ENCODE data around the gene ALDOA.

The ALDOA gene

DNA sequence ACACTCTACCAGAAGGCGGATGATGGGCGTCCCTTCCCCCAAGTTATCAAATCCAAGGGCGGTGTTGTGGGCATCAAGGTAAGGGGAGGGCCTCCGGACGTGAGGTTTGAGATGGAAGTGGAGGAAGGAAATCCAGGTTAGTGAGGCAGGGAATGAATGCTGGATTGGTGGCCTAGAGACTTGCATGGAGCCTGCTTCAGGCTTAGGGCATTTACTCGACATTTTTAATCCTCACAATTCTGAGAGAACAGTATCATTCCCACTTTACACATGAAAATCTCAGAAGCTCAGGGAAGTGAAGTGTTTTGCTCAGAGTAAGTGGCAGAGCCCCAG lies 2.0 kb downstream of the ALDOA start:
- DNase-seq = no peak

- DNase-seq = no peak
Observed at GRCh38 chr16:30068333-30068732, 2.8 kb downstream of the ALDOA start.

- DNase-seq = no peak
Observed at GRCh38 chr16:30068750-30069610, 3.4 kb downstream of the ALDOA start.

DNA sequence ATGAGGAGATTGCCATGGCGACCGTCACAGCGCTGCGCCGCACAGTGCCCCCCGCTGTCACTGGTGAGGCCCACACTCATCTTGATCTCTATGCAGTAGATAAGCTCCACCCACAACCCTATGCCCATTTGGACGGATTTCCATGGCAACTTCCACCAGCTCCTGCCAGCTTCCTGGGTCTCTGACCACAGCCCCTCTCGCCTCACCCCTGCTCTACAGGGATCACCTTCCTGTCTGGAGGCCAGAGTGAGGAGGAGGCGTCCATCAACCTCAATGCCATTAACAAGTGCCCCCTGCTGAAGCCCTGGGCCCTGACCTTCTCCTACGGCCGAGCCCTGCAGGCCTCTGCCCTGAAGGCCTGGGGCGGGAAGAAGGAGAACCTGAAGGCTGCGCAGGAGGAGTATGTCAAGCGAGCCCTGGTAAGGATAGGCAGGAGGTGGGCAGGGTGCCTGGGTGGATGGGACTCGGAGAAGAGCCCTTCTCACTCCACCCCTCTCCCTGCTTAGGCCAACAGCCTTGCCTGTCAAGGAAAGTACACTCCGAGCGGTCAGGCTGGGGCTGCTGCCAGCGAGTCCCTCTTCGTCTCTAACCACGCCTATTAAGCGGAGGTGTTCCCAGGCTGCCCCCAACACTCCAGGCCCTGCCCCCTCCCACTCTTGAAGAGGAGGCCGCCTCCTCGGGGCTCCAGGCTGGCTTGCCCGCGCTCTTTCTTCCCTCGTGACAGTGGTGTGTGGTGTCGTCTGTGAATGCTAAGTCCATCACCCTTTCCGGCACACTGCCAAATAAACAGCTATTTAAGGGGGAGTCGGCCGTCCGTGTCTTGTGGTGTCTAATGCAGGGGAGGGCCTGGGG lies 4.3 kb downstream of the ALDOA start:
- no peak for DNase-seq

DNA sequence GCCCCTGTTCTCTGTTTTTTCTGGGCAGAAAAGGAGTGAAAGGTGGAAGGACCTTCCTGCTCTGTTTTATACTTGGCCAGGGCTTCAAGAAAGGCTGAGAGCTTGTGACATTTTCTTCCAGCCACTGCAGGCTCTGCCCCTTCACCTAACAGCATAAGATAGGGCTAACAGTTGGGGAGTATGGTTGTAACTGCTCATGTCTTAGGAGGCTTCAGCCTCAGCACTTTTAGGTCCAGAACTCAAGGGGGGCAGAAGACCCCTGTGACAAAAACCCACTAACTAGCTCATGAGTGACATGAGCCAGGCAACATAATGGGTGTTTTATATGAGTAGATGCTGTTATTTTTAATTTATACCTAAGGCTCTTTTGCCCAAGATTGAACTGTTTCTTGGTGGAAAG lies 4.9 kb downstream of the ALDOA start:
- no peak for DNase-seq

GRCh38 chr16:30075503-30076275 lies 10.1 kb downstream of the ALDOA start, which contains the start of gene PPP4C:
TSS of gene PPP4C (plus strand) at chr16:30075994. CDS start at chr16:30076378, 384 bp downstream.
- DNase-seq = peak; percentile 86

- no peak for DNase-seq
Observed at GRCh38 chr16:30076276-30076791, 10.8 kb downstream of the ALDOA start.

DNA sequence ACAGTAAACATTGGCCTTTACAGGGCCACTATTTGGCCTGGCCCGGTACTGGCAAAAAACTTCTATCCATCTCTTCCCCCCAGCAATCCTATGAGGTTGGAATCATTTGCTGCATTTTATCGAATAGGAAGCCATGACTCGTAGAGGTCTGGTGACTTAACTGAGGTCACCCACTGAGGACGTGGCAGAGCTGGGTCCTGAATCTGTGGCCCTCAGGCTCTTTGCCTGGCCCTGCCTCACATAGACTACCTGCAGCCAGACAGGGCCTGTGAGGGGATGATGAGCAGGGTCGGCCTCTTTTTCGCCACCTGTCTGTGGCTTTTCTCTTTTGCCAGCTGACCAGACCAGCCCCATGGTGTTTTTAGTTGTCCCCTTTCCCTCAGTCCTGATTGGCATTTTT lies 12.1 kb downstream of the ALDOA start:
- no peak for DNase-seq

DNA sequence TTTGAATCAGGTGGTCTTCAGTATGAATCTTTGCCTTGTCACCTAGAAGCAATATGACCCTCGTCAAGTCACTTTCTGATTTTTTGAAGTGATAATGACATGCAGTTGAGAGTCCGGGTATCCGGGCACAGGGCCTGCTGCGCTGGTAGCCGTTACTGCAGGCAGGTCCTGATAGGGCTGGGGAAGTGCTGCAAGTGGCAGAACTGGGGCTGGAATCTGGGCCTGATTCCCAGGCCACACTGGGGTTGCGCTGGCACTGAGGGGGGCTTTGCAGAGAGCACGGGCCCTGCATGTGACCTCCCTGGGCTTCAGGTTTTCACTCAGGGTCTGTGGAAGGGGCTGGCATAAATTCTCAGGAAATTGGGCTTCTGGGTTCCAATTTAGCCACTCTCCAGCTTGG lies 13.2 kb downstream of the ALDOA start:
- no peak for DNase-seq

GRCh38 chr16:30079480-30079879 lies 13.9 kb downstream of the ALDOA start:
- DNase-seq = no peak

DNA sequence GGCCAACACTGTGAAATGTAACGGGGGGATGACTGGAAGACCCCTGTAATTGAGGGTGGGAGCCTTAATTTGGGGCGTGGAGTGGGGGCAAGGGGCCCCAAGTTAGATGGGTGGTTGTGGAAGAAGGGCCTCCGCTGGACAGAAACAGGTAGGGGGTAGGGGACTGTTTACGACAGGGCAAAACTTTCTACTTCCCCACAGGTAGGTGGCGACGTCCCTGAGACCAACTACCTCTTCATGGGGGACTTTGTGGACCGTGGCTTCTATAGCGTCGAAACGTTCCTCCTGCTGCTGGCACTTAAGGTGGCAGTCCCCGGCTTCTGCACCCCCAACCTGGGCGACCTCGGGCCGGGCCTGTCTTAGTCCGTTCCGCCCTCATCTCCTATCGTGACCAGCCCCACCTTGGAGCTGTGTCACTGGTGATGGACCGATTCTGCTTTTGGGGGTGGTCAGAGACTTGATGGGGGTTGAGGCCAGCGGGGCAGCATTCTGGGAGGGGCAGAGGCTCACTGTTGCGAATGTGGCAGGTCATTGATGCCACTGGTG lies 17.1 kb downstream of the ALDOA start:
- no peak for DNase-seq

DNA sequence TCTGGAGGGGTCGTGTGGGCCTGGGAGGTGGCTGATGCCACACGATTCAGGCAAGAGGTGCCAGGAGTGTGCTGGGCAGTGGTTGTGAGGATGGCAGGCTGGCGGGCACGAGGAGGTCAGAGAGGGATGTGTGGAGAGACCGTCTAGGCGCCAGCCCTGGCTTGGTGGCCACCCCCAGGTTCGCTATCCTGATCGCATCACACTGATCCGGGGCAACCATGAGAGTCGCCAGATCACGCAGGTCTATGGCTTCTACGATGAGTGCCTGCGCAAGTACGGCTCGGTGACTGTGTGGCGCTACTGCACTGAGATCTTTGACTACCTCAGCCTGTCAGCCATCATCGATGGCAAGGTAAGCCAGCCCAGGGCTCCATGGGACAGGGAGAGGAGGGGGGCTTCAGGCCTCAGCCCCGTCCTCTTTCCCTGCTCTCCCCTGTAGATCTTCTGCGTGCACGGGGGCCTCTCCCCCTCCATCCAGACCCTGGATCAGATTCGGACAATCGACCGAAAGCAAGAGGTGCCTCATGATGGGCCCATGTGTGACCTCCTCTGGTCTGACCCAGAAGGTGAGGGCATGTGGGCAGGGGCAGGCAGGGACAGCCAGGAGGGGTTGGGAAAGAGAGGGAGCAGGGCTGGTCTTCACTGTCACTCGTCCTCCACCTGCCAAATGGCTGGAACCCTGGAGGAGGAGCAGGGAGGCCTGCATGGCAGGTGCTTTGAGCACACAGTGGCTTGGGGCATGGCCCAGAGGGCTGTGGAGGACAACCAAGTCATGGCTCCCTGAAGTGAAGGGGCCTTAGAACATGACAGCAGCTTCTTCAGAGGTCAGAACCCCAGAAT lies 17.9 kb downstream of the ALDOA start:
- no peak for DNase-seq

GRCh38 chr16:30084096-30084815 lies 18.7 kb downstream of the ALDOA start:
- DNase-seq = no peak

GRCh38 chr16:30084816-30085159 lies 19.2 kb downstream of the ALDOA start:
- no peak for DNase-seq

- DNase-seq = no peak
Observed at GRCh38 chr16:30085247-30085646, 19.7 kb downstream of the ALDOA start.

DNA sequence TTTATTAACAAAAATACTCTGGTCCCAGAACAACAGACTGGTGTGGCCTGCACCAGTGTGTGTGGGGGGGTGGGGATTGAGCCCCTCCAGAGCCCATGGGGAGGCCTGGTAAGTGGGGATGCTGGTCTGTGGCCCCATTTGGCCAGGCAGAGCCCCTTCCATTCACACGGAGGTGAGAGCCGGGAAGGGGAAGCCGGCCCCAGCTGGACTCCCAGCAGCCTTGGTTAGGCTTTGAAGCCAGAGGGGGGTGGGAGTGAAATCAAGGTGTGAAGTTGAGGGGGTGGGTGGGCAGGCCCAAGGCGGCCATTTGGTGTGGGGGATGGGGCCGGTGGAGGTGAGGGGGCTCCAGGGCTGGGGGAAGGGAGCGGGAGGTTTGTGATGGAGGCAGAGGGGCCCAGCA lies 20.3 kb downstream of the ALDOA start:
- DNase-seq = no peak

GRCh38 chr16:30086291-30087140 lies 21.0 kb downstream of the ALDOA start:
- no peak for DNase-seq

GRCh38 chr16:30087181-30087898 lies 21.8 kb downstream of the ALDOA start:
- DNase-seq = no peak

DNA sequence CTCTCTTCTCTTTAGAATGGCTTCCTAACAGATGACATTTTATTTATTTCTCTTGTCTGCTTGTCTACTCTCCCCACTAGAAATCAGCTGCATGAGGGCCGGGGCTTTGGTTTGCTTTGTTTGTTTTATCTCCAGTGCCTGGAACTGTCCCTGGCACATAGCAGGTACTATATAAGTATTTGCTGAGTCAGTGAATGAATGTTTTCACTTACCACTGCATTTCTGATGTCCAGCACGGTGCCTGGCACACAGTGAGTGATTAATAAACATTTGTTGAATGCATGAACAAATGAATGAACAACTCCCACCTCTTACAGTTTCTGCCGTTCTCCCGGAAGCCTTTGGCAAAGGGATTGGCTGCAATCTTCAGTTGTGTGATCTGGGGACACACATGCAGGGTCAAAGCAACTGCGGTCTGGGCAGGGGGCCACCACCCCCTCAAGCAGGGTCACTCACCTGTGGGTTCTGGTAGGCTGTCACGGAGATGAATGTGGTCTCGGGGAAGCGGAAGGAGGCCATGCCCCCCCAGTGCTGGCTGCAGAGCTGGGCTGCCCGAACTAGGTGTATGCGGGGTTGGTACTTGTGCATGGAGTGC lies 22.8 kb downstream of the ALDOA start:
- no peak for DNase-seq

All from right kidney (tissue), 1 donor.